Activated T-cell treated with anti-CD3 and anti-CD28 coated beads, Interleukin-2, amount 50 U/mL, for 72 hours (primary cell): ENCODE data around the gene MAOA. TPM values are rescaled to one million over a fixed set of nuclear protein-coding genes. Genes with fewer than 3 reads are reported as not detected.
"Not testable (repeated sequence)": the region's sequence is repeated elsewhere in the genome, so short reads cannot be mapped to it uniquely, and the experiment has no call there.

Experiments
- ATAC-seq, 2 donors: fragments of 150-1000 bp; cut with Tn5 transposase; replicated peaks in 1 of 2; 2 replicates each; pipeline ENCODE4 v1.10.0; 2021; ENCODE audit warnings: moderate library complexity in 2 of 2, mild to moderate bottlenecking in 1 of 2
- DNase-seq, 2 donors: peaks; one replicate each; pipeline ENCODE4 v3.0.0; 2021 to 2022; ENCODE audit warnings: mixed read lengths in 1 of 2
- H3K27ac Mint-ChIP-seq: one replicate; pipeline ENCODE4 v1.8.0; 2022; ENCODE audit warnings: mild to moderate bottlenecking, moderate library complexity, mixed read lengths
- H3K27me3 Mint-ChIP-seq: one replicate; pipeline ENCODE4 v1.8.0; 2022; ENCODE audit warnings: low read depth, mixed read lengths
- H3K36me3 Mint-ChIP-seq, 2 donors: one replicate each; pipeline ENCODE4 v1.8.0; 2022; ENCODE audit warnings: mixed read lengths in 2 of 2, mild to moderate bottlenecking in 1 of 2; ENCODE audit not compliant: insufficient read depth in 2 of 2
- H3K4me1 Mint-ChIP-seq: one replicate; pipeline ENCODE4 v1.8.0; 2022; ENCODE audit warnings: low read depth, mixed read lengths
- H3K4me3 Mint-ChIP-seq, 2 donors: one replicate each; pipeline ENCODE4 v1.8.0; 2022; ENCODE audit warnings: mild to moderate bottlenecking in 2 of 2, mixed read lengths in 2 of 2, moderate library complexity in 2 of 2
- H3K9me3 Mint-ChIP-seq, 2 donors: one replicate each; pipeline ENCODE4 v1.8.0; 2022; ENCODE audit warnings: mixed read lengths in 2 of 2
- total RNA-seq, 2 donors: library from RNA; stranded (reverse); gene quantifications; one replicate each; pipeline ENCODE4 v1.2.3, GENCODE V29; 2022

Gene MAOA
- 10 to 100 TPM in 1 of 2 donors, 1 to 10 TPM in 1; 6.3 to 13.2 TPM for total RNA-seq

DNA sequence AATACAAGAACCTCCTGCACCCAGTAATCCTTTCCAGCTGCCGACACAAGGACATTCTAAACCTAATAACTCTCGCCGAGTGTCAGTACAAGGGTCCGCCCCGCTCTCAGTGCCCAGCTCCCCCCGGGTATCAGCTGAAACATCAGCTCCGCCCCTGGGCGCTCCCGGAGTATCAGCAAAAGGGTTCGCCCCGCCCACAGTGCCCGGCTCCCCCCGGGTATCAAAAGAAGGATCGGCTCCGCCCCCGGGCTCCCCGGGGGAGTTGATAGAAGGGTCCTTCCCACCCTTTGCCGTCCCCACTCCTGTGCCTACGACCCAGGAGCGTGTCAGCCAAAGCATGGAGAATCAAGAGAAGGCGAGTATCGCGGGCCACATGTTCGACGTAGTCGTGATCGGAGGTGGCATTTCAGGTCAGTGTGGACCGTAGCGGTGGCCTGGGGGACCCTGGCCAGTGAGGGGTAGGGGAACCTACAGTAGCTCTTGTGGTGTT is at the start of gene MAOA:
Gene MAOA (plus strand): TSS at position 295 of the 490 bp plus-strand sequence. CDS start 43 bp downstream, at position 338.
- DNase-seq, result peak; percentile 40 to 41
- peak within 1 kb of the TSS; percentile 29 for H3K27ac Mint-ChIP-seq
- H3K27me3 Mint-ChIP-seq, result peaks cover 15% of the 10 kb centered on the region
- ATAC-seq, result peak in 1 of 2 donors; percentile 12
- peaks cover 9% of the 10 kb centered on the region for H3K4me1 Mint-ChIP-seq
- H3K36me3 Mint-ChIP-seq, result no peaks in the 10 kb centered on the region
- H3K4me3 Mint-ChIP-seq, result peak within 1 kb of the TSS; percentile 89 to 95
- H3K9me3 Mint-ChIP-seq, result no peaks in the 10 kb centered on the region

DNA sequence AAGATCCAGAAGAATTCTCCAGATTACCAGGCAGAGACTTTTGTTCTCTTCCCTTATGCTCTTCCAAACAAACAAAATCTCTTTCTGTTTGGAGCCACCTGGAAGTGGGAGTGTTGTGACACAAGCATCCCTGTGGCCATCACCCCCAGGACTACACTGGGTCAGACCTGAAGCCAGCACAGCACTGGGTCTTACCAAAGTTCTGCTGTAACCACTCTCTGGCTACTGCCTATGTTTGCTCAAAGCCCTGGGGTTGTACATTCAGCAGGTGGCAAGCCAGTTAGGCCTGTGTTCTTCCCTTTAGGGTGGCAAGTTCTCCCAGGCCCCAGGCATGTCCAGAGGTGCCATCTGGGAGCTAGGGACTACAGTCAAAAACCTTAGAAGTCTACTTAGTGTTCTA is 43.7 kb upstream of the MAOA start:
- peaks cover 2% of the 10 kb centered on the region in 2 donors for H3K36me3 Mint-ChIP-seq
- H3K4me3 Mint-ChIP-seq, result no peak overlapping the region
- peaks cover 0 to 2% of the 10 kb centered on the region in 2 donors for H3K9me3 Mint-ChIP-seq
- no peak for DNase-seq
- H3K4me1 Mint-ChIP-seq, result no peaks in the 10 kb centered on the region
- ATAC-seq, result no peak
- no peak overlapping the region for H3K27ac Mint-ChIP-seq
- H3K27me3 Mint-ChIP-seq, result peaks cover 46% of the 10 kb centered on the region

DNA sequence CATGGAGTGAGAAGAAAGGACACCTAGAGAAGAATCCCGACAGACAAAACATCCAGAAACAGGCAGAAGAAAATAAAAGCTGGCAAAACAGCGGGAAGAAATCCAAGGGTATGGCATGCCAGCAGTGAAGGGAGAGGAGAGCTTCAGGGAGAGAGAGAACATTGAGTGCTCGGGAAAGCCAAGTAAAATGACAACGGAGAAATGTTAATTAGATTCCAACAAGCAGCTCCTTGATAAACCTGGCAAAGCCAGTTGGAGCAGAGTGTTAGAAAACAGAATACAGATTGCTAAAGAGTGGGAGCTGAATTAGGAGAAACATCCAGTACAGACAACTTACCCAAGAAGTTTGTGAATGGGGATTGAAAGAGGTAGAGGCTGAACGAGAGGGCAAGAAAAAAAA is 40.4 kb upstream of the MAOA start:
- peaks cover 57% of the 10 kb centered on the region for H3K27me3 Mint-ChIP-seq
- H3K27ac Mint-ChIP-seq, result no peak overlapping the region
- no peaks in the 10 kb centered on the region for H3K4me1 Mint-ChIP-seq
- peaks cover 2% of the 10 kb centered on the region in 2 donors for H3K36me3 Mint-ChIP-seq
- DNase-seq (no peak), ATAC-seq (no peak)
- no peak overlapping the region for H3K4me3 Mint-ChIP-seq
- H3K9me3 Mint-ChIP-seq, result peaks cover 0 to 3% of the 10 kb centered on the region in 2 donors

DNA sequence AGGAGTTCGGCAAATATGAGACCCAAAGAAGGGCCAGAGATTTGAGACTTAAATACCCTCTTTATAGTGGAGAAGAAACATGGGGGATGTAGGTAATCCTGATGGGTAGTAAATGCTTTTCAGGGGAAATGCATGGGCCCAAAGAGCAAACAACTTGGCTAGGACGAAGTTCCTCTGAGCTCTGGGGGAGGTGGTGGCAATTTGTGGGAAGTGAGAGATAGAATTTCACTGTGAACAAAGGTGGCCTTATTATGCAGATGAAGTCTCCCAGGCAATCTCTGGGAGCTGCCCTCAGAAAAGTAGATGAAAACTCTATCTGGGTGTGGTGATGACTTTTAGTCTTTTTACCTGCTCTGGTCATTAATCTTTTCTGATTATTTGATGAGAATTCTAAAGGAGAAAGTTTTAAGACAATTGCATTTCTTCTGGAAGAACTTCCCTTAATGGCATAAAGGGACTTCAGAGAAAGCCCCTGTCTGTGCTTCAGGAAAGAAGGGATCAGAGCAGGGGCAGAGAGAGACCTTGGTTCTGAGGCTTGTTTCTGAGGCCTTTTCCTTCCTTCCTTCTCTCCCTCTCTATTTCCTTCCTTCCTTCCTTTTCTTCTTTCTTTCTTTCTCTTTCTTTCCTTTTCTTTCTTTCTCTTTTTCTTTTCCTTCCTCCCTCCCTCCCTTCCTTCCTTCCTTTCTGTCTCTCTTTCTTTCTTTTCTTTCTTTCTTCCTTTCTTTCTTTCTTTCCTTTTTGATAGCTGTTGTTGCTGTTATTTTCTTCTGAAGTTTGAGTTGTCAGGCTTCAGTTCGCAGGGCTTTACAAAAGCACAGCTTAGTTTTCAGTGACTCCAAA is 37.5 kb upstream of the MAOA start:
- no peak overlapping the region for H3K4me3 Mint-ChIP-seq

DNA sequence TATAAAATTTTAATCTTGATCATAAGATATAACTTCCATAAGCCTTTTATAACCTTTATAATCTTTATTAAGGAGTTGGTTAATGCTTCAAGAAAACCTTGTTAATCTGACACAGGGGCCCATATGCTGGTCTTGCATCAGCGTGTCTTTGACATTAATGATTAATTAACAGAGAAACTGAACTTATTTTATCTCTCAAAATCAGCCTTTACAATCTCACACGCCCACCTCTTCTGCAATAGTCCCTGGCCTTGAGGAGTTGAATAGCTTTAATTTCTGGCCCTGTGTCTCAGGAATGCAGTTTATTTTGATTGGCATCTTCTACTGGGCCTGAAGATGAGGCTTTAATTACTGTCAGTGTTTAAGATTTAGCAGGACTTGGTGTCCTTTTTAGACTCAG is 36.2 kb upstream of the MAOA start:
- H3K4me1 Mint-ChIP-seq, DNase-seq, H3K9me3 Mint-ChIP-seq, ATAC-seq, H3K36me3 Mint-ChIP-seq, H3K27ac Mint-ChIP-seq, H3K4me3 Mint-ChIP-seq: not testable (repeated sequence)
- peaks cover 42% of the 10 kb centered on the region for H3K27me3 Mint-ChIP-seq

More for the DNA sequence above, 37.5 kb upstream of the MAOA start:
- H3K27me3 Mint-ChIP-seq, result peaks cover 54% of the 10 kb centered on the region
- peaks cover 0 to 3% of the 10 kb centered on the region in 2 donors for H3K9me3 Mint-ChIP-seq
- H3K27ac Mint-ChIP-seq, result no peak overlapping the region
- DNase-seq (no peak), ATAC-seq (no peak)
- peaks cover 3 to 4% of the 10 kb centered on the region in 2 donors for H3K36me3 Mint-ChIP-seq
- peaks cover 6% of the 10 kb centered on the region for H3K4me1 Mint-ChIP-seq

DNA sequence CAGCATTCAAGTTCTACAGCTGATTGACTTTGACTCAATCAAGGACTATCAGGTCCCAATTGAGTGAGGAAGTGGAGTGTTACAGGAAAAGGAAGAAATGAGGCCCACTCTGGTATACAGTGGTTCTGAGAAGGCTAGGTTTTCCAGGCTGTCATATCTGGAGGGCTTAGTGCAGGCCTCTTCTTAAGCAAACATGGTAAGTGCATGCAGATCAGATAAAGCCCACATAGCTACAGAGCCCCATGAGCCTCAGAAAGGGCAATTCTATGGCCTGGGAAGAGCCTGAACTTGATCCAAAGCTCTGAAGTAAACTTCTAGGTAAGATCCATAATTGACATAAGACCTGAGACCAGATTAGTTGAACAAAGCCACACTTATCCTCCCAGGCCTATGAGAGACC is 29.0 kb upstream of the MAOA start:
- DNase-seq (no peak), ATAC-seq (peak; percentile 42 to 52)
- Mint-ChIP-seq H3K4me1 (peaks cover 24% of the 10 kb centered on the region), H3K27me3 (peaks cover 27% of the 10 kb centered on the region), H3K27ac (peak overlapping the region; percentile 28), H3K4me3 (peak overlapping the region in 1 of 2 donors; percentile 46), H3K36me3 (peaks cover 2 to 3% of the 10 kb centered on the region in 2 donors), H3K9me3 (no peaks in the 10 kb centered on the region)

DNA sequence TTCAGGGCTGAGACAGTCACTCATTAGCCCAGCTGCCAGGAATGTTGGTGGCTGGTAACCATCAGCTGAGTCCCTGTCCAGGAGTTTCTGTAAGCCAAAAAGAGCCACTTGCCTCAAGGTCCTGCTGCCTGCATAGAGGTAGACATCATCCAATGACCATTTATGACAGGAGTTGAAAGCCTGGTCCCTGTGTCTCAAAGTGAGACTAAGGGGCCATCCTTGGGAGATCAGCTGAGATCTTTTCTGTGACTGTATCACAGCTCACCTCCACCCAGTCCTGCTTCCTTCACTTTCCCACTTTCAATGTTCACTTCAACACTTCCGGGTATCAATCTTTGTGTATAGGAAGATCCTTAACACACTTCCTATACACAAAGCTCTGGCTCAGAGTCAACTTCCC is 28.4 kb upstream of the MAOA start:
- Mint-ChIP-seq H3K4me3 (peak overlapping the region in 1 of 2 donors; percentile 50), H3K27ac (peak overlapping the region; percentile 28)

DNA sequence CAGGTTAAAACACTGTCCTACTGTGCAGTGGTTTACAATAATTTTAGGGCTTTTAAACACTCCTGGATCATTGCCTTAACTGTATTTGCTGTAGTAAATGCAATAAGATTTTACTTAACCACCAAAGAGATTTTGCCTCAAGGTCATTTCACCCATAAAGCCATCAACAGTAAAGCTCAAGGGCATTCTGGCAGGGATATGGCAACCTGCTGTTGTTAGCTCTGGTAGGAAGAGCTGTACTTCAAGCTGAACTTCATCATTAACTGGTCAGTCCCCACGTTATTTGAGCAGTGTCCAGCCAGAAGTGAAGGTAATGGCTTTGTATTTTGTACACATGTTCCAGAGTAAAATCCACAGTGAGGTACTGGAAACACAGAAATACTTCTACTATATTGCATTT is 26.9 kb upstream of the MAOA start:
- peaks cover 17% of the 10 kb centered on the region for H3K4me1 Mint-ChIP-seq
- no peak overlapping the region for H3K4me3 Mint-ChIP-seq
- no peak for DNase-seq
- H3K27me3 Mint-ChIP-seq, result peaks cover 41% of the 10 kb centered on the region
- no peaks in the 10 kb centered on the region for H3K36me3 Mint-ChIP-seq
- no peak for ATAC-seq
- H3K9me3 Mint-ChIP-seq, result no peaks in the 10 kb centered on the region
- H3K27ac Mint-ChIP-seq, result no peak overlapping the region

More for the DNA sequence above, 28.4 kb upstream of the MAOA start:
- ATAC-seq (peak; percentile 44 to 59), DNase-seq (no peak)
- H3K9me3 Mint-ChIP-seq, result no peaks in the 10 kb centered on the region
- peaks cover 31% of the 10 kb centered on the region for H3K27me3 Mint-ChIP-seq
- H3K4me1 Mint-ChIP-seq, result peaks cover 24% of the 10 kb centered on the region
- H3K36me3 Mint-ChIP-seq, result peaks cover 2 to 3% of the 10 kb centered on the region in 2 donors

DNA sequence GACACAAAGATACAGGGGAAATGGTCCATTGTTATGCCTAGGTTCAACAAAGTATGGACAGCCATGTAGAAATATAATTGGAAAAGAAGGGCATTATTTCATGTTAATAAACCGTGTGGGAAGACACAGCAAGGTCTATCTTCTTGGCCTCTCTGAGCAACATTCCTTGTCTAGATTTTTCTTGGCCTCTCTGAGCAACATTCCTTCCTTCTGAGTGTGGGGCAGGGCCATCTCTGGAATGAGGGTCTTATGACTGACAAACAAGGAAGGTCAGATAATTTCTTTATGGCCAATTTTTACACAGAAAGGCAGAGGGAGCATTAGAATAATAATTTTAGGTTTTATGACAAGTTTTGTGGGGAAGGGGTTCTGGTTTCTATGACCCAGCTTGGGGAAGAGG is 24.3 kb upstream of the MAOA start:
- no peak overlapping the region for H3K4me3 Mint-ChIP-seq

DNA sequence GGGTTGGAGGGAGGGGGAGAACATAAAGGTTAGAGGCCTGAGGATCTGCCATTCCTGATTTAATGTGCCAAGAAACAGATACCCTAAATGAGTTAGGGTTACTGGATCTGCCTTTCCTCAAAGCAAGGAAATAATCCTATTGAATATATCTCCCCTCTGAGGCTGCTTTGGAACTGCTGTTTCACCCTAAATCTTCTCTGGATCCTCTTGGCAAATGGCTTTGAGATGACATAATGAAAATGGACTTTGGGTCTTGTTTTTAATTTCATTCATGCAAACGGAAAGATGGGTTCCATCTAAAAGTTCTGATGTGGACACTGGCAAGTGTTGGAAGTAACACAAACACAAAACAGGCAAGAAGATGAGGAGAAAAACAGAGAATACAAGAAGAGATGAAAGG is 23.0 kb upstream of the MAOA start:
- Mint-ChIP-seq H3K4me1 (no peaks in the 10 kb centered on the region), H3K27me3 (peaks cover 60% of the 10 kb centered on the region), H3K4me3 (no peak overlapping the region), H3K27ac (no peak overlapping the region), H3K36me3 (peaks cover 0 to 1% of the 10 kb centered on the region in 2 donors), H3K9me3 (no peaks in the 10 kb centered on the region)
- no peak for DNase-seq
- no peak for ATAC-seq

More for the DNA sequence above, 24.3 kb upstream of the MAOA start:
- H3K36me3 Mint-ChIP-seq, result no peaks in the 10 kb centered on the region
- H3K27me3 Mint-ChIP-seq, result peaks cover 53% of the 10 kb centered on the region
- no peaks in the 10 kb centered on the region for H3K9me3 Mint-ChIP-seq
- ATAC-seq, result no peak
- peaks cover 12% of the 10 kb centered on the region for H3K4me1 Mint-ChIP-seq
- H3K27ac Mint-ChIP-seq, result no peak overlapping the region
- DNase-seq, result no peak

DNA sequence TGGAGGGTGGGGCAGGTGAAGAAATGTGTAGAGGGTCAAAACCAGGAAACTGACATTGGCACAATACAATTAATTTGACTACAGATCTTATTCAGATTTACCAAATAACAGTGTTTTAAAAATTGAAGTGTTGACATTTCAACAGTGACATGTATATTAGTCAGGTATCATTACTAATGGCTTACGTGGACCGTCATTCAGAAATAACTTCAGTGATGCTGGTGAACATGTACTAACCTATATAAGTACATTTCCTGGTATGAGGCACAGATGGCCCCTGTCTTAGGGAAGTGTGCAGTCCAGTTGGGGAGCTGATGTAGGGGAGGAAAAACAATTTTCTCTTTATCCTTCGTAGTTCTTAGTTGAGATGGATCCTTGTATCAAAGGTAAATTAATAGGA is 22.3 kb upstream of the MAOA start:
- Mint-ChIP-seq H3K9me3 (no peaks in the 10 kb centered on the region), H3K4me1 (no peaks in the 10 kb centered on the region), H3K27ac (no peak overlapping the region), H3K27me3 (peaks cover 63% of the 10 kb centered on the region), H3K36me3 (peaks cover 0 to 2% of the 10 kb centered on the region in 2 donors), H3K4me3 (no peak overlapping the region)
- no peak for DNase-seq
- no peak for ATAC-seq

DNA sequence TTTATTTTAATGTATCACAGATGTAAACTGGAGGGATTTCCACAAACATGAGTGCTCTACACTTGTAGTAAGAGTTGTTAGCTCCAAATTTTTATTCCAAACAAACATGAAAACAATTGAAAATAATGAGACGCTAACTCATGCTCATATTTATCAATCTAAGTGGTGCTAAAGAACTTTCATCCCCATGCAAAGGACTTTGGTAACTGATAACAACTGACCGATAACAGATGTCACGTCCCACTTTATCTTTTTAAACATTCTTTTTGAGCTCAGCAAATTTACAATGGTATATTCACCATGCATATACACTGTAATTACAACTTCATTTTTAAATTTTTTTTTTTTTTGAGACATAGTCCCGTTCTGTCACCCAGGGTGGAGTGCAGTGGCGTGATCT is 15.6 kb upstream of the MAOA start:
- peaks cover 0 to 2% of the 10 kb centered on the region in 2 donors for H3K36me3 Mint-ChIP-seq
- H3K27ac Mint-ChIP-seq, result no peak overlapping the region
- ATAC-seq, result no peak
- no peak for DNase-seq
- H3K4me1 Mint-ChIP-seq, result peaks cover 11% of the 10 kb centered on the region
- peaks cover 37% of the 10 kb centered on the region for H3K27me3 Mint-ChIP-seq
- H3K4me3 Mint-ChIP-seq, result no peak overlapping the region
- no peaks in the 10 kb centered on the region for H3K9me3 Mint-ChIP-seq

DNA sequence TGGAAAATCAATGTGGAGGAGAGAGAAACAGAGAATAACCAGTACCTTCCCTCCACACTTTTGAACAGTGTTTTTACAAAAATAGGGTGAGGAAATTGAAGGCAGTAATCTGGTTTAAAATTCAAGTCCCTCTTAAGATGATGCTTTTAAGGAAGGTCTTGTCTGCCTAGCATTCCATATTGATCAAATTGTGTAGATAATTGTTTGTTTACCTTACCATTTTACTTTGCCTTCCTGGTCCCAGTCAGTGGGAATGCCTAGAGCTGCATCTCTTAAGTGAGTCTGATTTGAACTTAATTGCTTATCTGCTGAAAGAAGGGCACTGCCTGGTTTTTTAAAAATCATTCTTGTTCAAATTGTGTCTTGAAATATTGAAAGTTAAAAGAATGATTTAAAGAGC is 14.4 kb upstream of the MAOA start:
- peaks cover 25% of the 10 kb centered on the region for H3K27me3 Mint-ChIP-seq
- H3K4me1 Mint-ChIP-seq, result peaks cover 11% of the 10 kb centered on the region
- DNase-seq, result no peak
- no peaks in the 10 kb centered on the region for H3K9me3 Mint-ChIP-seq
- H3K36me3 Mint-ChIP-seq, result peaks cover 0 to 2% of the 10 kb centered on the region in 2 donors
- H3K27ac Mint-ChIP-seq, result no peak overlapping the region
- no peak for ATAC-seq
- no peak overlapping the region for H3K4me3 Mint-ChIP-seq
